Activated CD4-positive, alpha-beta T cell treated with anti-CD3 and anti-CD28 coated beads for 24 hours (primary cell): ENCODE measurements around the gene CDC42EP5.

ENCODE experiments used
- DNase-seq, 2 donors: peaks; one replicate each; pipeline ENCODE4 v3.0.0-alpha.2; 2020; ENCODE audit warnings: low read depth in 2 of 2

The CDC42EP5 gene

GRCh38 chr19:54462047-54462654, 10.9 kb downstream of the CDC42EP5 start:
- no peak for DNase-seq

- no peak for DNase-seq
Observed at GRCh38 chr19:54461613-54462012, 11.5 kb downstream of the CDC42EP5 start.

- DNase-seq = no peak
Observed at GRCh38 chr19:54461210-54461609, 11.9 kb downstream of the CDC42EP5 start.

- no peak for DNase-seq
Observed at GRCh38 chr19:54460230-54461005, 12.7 kb downstream of the CDC42EP5 start.

- no peak for DNase-seq
Observed at GRCh38 chr19:54459282-54460229, 13.5 kb downstream of the CDC42EP5 start.

- no peak for DNase-seq
Observed at GRCh38 chr19:54458648-54459281, 14.3 kb downstream of the CDC42EP5 start.

GRCh38 chr19:54457773-54458647, 15.1 kb downstream of the CDC42EP5 start:
- no peak for DNase-seq

- DNase-seq = no peak
Observed at GRCh38 chr19:54456423-54457373, 16.4 kb downstream of the CDC42EP5 start.

GRCh38 chr19:54455786-54456422, 17.2 kb downstream of the CDC42EP5 start:
- no peak for DNase-seq

- DNase-seq = no peak
Observed at GRCh38 chr19:54454781-54455675, 18.1 kb downstream of the CDC42EP5 start.

- DNase-seq = no peak
Observed at GRCh38 chr19:54453921-54454780, 18.9 kb downstream of the CDC42EP5 start.

- DNase-seq = no peak
Observed at GRCh38 chr19:54452626-54453025, 20.5 kb downstream of the CDC42EP5 start.

- no peak for DNase-seq
Observed at GRCh38 chr19:54451997-54452396, 21.1 kb downstream of the CDC42EP5 start.

GRCh38 chr19:54451331-54451871, 21.7 kb downstream of the CDC42EP5 start:
- DNase-seq = no peak

GRCh38 chr19:54449701-54450069, 23.4 kb downstream of the CDC42EP5 start:
- DNase-seq = no peak

- DNase-seq = peak; percentile 94
Observed at GRCh38 chr19:54448774-54449700, 24.1 kb downstream of the CDC42EP5 start, which contains the start of gene LENG8. TSS of gene LENG8 (plus strand) at chr19:54449199. CDS start at chr19:54451345, 2,146 bp downstream.
